Left cardiac atrium (tissue), 4 donors: ENCODE data around the gene SMIM26. TPM values are rescaled to one million over a fixed set of nuclear protein-coding genes. Genes with fewer than 3 reads are reported as not detected.
"Not testable (repeated sequence)": the region's sequence is repeated elsewhere in the genome, so short reads cannot be mapped to it uniquely, and the experiment has no call there.

Experiments
- ATAC-seq, 2 donors: fragments of 200-7000 bp; cut with Tn5 transposase; one replicate each; pipeline ENCODE4 v1.9.1; 2020; ENCODE audit warnings: mild to moderate bottlenecking in 2 of 2, moderate library complexity in 2 of 2
- DNase-seq: peaks from one replicate; pipeline ENCODE4 v3.0.0-alpha.2; 2020
- intact Hi-C, 2 donors: fragments of 100-400 bp; cut with DNase I; formaldehyde crosslinking; loops; one replicate each; pipeline versions ENCODE4 v1.14.1 to v1.15.1; 2022 to 2023
- long read RNA-seq: library from polyadenylated mRNA; unstranded; transcript quantifications from one replicate; pipeline ENCODE4 v2.0.0, GENCODE V29; 2021
- total RNA-seq, 2 donors: library from RNA; stranded (reverse); fragmentation: NEBNext Ultra II Directional; extraction: Animal tissue kit (Norgen Biotek cat#: 25700); gene quantifications; one replicate each; pipeline ENCODE4 v1.2.1, GENCODE V29; 2021
- donor health status: DM: no; HTN: yes; CAD: no.
- donor health status: DM: no; HTN: yes; CAD: no; lungs with severe emphysema.
- donor health status: DM: yes; HTN: yes; CAD: no.
- donor health status: Dilated cardiomyopathy.

The SMIM26 gene, protein sequence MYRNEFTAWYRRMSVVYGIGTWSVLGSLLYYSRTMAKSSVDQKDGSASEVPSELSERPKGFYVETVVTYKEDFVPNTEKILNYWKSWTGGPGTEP
- total RNA-seq, result 10 to 100 TPM; 79.1 to 84.9 TPM
- long read RNA-seq, transcript SMIM26-201 (2 exons, 505 nt), result major isoform, 6 of 10 reads
- long read RNA-seq, partial matches to known transcripts, result 0 of 10 reads
- long read RNA-seq, other reads (novel, unspliced or antisense), result 0 of 10 reads

DNA sequence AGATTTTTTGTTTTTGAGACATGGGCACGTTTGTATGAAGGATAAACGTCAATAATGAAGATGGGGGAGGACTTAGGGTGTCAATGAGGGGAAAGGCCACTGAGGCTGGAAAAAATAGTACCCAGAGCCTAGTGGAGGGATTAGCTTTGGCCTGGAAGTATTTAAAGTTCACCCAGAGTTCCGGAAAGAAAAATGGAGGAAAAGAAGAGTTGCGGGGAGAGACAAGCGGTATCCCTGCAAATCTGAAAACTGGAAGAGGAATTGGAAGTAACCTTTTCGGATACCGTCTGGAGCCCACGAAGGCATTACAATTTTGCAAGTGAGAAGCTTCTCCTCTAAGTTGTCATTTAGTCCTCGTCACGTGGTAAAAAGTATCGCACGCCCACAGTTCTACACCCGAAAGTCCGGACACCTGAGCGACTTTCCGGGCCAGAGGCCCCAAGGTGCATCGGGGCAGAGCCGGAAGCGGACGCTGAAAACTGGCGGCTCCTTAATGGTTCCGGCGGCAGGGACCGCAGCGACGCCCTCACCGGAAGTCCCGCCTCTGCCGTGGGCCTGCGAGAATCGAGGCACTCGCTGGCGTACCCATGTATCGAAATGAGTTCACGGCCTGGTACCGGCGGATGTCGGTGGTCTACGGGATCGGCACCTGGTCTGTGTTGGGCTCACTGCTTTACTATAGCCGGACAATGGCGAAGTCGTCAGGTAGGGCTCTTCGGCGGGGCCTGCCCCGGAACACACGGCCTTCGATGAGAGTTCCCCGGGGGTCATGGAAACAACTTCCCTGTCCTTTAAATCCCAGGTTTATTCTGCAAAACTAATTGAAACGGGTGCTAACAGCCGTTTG lies at the start of gene SMIM26:
Gene SMIM26, plus strand, starts transcription at position 541 of the 847 bp plus-strand sequence. Its CDS starts 47 bp downstream, at position 588.
- ATAC-seq (peak; percentile 100), DNase-seq (peak; percentile 96)
- intact Hi-C loops, result no loop called here

DNA sequence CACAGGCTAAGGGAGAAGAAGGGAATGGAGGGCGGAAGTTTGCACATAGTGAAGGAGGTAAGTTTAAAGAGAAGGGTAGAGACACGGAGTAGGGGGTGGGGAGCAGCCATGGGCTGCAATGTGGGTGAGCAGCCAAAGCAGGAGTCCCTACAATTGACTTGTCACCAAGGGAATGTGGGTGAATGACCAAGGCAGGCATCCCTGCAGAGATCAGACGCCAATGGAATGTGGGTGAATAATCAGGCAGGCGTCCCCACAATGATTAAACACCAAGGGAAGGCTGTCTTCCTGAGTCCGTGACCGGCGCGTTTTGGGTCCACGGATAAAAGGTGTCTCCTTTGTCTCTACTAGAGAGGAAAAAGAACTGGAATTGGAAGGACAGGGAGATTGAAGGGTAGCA lies 45.2 kb upstream of the SMIM26 start:
- intact Hi-C loops, DNase-seq, ATAC-seq: not testable (repeated sequence)

DNA sequence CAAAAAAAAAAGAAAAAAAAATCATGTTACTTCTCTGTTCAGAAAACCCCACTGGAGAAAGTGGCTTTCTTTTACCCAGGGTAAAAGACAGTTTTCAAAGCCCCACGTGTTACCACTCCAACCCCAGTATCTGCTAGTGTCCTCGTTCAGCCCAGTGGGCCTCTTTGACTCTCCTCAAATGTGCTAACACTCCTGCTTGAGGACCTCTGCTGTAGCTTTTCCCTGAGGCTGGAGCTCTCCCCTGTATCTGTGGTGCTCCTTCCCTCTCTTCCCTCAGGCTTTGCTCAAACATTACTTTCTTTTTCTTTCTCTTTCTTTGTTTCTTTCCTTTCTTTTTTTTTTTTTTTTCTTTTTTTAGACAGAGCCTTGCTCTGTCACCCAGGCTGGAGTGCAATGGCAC lies 44.2 kb upstream of the SMIM26 start:
- no peak for DNase-seq
- intact Hi-C loops, result no loop called here
- no peak for ATAC-seq

DNA sequence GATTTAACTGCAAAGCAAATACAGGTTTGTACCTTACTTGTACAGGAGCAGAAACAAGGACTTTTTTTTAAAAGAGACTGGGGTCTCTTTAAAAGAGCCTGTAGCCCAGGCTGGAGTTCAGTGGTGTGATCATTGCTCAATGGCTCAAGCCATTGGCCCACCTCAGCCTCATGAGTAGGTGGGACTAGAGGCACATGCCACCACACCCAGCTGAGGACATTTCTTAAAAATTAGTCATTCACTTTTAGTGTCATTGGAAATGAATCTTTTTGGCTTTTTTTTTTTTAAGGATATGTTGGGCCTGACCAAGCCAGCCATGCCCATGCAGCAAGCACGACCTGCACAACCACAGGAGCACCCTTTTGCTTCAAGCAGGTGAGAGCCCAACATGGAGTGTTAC lies 42.6 kb upstream of the SMIM26 start:
- ATAC-seq, result no peak
- intact Hi-C loops, result no loop called here
- no peak for DNase-seq

DNA sequence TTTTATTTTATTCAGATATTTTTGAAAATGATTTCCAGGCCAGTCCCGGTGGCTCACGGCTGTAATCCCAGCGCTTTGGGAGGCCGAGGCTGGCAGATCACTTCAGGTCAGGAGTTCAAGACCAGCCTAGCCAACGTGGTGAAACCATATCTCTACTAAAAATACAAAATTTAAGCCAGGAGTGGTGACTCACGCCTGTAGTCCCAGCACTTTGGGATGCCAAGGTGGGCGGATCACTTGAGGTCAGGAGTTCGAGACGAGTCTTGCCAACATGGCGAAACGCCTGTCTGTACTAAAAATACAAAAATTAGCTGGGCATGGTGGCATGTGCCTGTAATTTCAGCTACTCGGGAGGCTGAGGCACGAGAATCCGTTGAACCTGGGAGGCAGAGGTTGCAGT lies 40.5 kb upstream of the SMIM26 start:
- intact Hi-C loops, ATAC-seq: not testable (repeated sequence)

DNA sequence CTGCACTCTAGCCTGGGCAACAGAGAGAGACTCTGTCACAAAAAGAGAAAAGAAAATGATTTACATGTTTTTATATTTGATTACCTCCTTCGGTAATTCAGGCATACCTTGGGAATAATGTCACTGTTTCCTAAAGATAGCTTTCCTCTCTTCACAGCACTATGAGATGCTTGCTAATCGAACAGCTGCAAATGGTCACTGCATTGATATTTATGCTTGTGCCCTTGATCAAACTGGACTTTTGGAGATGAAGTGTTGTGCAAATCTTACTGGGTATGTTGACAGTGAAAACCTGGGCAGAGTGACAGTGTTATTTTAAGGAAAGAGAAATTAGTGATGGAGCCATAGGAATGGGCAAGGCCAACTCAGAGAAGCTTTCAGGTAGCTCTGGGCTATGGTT lies 39.9 kb upstream of the SMIM26 start:
- DNase-seq (no peak), ATAC-seq (no peak)
- intact Hi-C loops, result no loop called here

More for the DNA sequence above, 40.5 kb upstream of the SMIM26 start:
- not testable (repeated sequence) for DNase-seq

DNA sequence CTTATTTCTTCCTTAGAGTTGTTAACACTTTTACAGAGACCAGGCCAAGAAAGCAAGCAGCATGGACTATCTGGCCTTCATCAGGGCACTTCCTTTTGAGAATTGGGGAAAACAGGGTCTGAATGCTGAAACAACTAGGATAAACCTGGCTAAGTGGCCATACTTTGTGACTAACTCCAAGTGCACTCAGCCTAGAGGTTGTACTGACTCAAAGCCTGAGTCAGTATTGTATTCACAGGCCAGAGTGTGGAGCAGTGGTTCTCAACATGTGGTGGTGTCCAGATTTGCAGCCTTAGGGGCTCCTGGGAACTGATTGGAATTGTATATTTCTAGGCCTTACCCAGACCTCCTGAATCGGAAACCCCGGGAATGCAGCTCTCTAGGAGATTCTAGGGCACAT lies 39.4 kb upstream of the SMIM26 start:
- ATAC-seq, result no peak
- intact Hi-C loops, result no loop called here
- no peak for DNase-seq

DNA sequence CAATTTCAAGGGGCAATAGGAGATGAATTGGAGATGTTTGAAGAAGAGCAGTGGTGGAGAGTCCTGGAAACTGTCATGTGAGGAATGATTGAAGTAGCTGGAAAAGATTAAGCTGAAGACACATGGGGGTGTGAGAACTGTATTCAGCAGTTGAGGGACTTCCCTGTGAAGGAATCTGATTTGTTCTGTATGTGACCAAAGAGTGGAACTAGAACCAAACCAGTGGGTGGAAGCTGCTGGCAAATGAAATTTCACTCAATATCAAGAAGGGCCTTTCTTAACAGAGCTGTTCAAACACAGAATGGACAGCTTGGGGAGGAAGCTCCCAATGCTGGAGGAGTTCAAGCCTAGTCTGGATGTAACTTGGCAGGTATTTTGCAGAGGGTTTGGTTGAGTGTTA lies 38.2 kb upstream of the SMIM26 start:
- DNase-seq, result no peak
- intact Hi-C loops, result no loop called here
- ATAC-seq, result no peak

DNA sequence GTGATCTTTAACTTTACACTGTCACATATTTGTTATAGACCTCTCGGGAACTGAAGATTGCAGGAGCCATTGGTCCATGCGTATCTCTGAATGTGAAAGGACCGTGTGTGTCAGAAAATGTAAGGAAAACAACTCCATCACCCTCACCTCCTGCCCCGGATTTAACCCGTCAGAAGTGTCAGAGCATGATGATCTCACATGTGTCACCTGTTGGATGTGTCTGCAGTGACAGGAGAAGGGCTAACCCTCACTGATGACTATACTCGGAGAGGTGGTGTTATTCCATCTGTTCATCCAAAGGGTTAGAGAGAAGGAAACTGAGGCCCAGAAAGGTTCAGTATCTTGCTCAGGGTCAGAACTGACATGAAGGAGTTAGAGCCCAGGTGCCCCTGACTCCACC lies 34.6 kb upstream of the SMIM26 start:
- intact Hi-C loops, result no loop called here
- DNase-seq (no peak), ATAC-seq (no peak)

DNA sequence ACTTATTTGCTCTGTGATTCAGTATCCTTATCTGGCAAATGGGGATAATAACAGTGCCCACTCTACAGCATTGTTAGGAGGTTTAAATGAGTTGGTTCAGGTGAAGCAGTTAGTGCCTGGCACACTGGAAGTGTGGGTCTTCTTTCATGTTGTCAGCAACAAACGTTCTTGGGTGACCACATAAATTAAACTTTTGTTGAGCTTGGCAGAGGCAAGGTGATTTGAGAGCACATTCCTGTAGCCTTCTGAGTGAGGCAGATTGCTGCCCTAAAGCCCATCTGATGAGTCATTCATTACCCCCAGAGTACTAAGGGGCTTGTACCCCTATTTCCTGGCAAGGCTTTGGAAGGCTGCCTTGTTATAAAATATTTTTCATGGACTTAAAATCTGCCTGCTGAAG lies 33.7 kb upstream of the SMIM26 start:
- no peak for ATAC-seq
- no peak for DNase-seq
- intact Hi-C loops, result no loop called here

DNA sequence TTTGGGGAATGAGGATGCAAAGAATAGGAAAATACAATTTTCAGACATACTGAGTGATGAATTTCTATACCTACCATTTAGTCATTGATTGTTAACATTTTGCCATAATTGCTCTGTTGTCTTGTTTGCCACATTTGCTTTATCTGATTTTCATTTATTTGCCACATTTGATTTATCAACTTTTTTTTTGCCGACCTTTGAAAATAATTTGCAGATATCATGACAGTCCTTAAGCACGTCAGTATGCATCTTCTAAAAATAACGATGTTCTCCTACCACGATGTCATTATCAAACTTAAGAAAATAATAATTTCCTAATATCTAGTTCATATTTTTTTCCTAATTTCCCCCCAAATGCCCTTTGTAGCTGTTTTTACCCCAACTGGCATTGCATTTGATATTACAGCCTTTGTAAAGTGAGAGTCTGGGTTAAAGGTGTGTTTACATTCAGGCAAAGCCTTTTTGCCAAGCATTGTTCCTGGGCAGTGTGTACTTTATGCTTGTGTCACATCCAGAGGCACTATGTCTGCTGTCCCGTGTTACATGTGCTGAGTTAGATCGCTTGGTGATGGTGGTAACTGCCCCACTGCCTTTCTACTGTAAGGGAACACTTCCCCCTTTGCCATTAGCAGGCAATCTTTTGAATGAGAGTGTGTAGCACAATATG lies 33.1 kb upstream of the SMIM26 start:
- ATAC-seq (no peak), DNase-seq (no peak)
- intact Hi-C loops, result no loop called here

DNA sequence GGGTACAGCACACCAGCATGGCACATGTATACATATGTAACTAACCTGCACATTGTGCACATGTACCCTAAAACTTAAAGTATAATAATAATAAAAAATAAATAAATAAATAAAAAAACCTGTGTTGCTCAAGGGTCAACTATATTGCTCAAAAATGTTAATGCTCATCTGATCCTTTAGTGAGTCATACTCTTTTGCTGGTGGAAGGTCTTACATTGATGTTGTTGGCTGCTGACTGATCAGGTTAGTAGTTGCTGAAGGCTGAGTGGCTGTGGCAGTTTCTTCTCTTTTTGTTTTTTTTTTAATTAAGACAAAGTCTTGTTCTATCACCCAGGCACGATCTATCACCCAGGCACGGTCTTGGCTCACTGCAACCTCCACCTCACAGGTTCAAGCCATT lies 29.6 kb upstream of the SMIM26 start:
- intact Hi-C loops, result no loop called here
- no peak for DNase-seq
- no peak for ATAC-seq

DNA sequence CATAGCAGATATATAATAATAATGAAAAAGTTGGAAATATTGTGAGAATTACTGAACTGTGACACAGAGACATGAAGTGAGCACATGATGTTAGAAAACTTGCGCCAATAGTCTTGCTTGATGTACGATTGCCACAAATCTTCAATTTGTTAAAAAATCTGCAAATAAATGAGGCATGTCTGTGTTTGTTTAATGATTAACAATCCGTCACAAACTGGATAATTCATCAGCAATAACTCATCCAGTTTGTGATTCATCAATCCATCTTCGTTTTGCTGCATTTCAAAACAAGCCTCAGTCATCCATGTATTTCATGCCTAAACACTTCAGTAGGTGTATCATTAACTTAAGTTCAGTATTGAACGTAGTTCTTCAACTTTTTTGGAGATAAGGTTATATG lies 25.5 kb upstream of the SMIM26 start:
- intact Hi-C loops, result no loop called here
- ATAC-seq (no peak), DNase-seq (no peak)

DNA sequence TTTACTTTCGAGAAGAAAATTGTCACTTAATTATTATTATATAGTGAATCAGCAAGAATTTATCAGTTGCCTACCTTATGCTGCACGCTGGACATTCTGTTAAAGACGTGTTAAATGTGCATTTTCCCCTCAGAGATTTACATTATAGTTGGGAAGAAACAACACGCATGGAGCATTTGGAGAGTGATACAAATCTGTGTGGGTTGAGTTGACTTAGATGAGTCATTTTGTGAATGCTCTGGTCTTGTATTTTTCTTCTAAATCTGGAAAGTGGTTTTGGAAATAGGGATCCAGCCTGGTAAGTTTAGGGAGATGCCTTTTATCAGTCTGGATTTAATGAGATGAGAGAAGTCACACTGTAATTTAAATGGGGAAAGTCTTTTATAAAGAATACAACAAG lies 24.0 kb upstream of the SMIM26 start:
- intact Hi-C loops, result no loop called here
- ATAC-seq, result no peak

DNA sequence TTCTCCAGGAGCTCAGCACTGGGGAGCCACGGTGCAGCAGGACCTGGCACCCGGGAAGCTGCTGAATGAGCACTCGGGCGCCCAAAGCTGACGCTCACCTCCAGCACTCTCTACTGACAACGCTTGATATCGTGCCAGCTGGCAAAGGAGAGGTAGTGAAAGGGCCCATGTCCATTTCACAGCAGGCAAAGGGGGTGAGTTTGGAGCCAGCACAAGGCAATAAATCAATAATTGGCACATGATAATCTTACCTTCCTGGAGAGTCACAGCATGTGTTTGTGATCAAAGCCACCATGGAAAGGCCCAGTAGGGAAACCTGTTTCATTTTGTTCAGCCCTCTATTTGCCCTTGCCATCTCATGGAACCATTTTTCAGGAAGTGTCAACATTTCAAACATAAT lies 23.3 kb upstream of the SMIM26 start:
- ATAC-seq (peak; percentile 15 to 71), DNase-seq (peak; percentile 51)
- intact Hi-C loops, result no loop called here

More for the DNA sequence above, 24.0 kb upstream of the SMIM26 start:
- DNase-seq, result no peak

DNA sequence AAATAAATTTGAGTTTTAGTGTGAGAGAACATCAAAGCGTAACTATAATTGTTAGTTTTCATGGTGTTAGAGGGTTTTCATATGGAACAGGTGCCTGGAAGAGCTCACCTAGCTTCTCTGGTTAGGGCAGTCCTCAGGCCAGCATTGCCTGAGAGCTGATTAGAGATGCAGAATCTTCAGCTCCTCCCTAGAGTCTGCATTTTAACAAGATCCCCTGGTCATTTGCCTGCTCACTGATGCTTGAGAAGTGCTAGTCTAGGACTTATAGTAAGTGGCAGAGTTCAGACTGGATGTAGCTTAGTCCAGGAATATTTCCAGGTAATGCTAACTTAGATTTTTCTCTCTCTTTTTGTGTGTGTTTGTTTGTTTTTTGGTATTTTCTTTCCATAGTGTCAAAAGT lies 21.7 kb upstream of the SMIM26 start:
- intact Hi-C loops, result no loop called here
- DNase-seq (no peak), ATAC-seq (no peak)

DNA sequence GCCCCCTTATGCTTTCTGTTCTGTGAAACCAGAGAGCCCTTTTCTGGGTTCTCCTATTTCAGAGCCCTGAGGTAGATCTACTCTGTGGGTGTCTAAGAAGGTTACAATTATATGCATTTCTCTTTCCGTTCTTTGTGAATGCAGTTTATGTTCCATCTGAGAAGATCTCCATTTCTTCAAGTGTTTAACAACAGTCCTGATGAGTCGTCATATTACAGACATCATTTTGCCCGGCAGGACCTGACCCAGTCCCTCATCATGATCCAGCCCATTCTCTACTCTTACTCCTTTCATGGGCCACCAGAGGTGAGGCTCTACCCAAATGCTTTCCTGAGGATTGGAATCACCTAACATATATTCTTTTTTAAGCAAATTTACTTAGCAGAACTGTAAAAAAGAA lies 18.8 kb upstream of the SMIM26 start:
- ATAC-seq (no peak), DNase-seq (no peak)
- intact Hi-C loops, result no loop called here

DNA sequence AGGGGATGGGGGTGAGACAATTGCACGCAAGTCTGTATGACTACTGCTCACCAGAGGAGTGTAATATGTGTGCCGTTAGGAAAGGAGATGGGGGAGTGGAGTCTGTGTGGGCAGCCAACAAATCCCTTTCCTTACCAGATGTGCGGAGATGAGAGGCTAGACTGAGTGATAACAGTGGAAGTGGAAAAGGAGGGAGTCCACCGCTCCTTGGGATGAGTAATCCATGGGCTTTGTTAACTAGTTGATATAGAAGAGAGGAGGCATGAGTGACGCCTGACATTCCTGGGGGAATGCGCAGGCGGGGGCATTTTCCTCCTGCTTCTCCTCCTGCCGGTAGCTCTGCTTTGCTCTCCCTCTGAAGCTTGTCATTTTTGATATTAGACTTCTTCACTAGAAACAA lies 13.5 kb upstream of the SMIM26 start:
- ATAC-seq, result no peak
- intact Hi-C loops, result no loop called here
- DNase-seq, result no peak

DNA sequence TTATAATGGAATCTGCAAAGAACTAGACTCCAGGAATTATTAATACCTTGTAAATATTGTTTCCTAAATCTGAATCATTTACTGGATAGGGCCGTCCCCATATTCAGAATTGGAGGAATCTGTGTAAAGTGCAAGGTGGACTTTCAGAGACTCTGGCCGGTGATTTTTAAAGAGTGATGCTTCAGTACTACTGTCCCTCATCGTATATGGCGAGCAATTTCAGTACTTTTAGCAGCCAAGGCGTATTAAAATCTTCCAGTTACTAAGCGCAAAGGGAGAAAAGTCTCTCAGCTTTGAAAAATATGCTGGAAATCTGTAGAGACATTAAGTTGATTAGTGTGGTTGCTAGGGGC lies 483 bp downstream of the SMIM26 start:
- peak; percentile 13 to 44 for ATAC-seq
- DNase-seq, result no peak
- intact Hi-C loops, result no loop called here

DNA sequence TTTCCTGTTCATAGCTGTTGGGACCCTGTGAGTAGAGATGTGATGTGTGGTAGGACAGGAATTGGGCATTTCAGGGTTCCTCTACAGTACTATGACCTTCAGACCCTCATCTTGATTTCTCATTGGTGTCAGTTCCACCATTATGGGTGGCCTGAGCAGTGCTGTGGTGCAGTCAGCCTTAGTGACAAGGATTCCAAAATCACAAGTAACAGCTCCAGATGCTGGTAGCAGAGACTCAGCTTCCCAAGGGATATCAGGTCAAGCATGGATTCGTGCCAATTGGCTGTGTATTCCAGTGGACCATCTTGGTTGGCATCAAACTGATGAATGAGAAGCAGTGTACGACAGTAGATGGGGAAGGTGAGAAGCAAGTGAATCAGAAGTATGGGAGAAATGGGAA lies 3.8 kb downstream of the SMIM26 start:
- ATAC-seq, result no peak

More for the DNA sequence above, 3.8 kb downstream of the SMIM26 start:
- intact Hi-C loops, result no loop called here
- DNase-seq, result no peak
